NK-92 (cell line): Measurements from ENCODE around the gene HDAC4.

ENCODE experiments used
- DNase-seq: peaks from one replicate; lab custom pipeline; 2025; ENCODE audit not compliant: unreplicated experiment; lab: John Stamatoyannopoulos, UW

HDAC4 gene

DNA sequence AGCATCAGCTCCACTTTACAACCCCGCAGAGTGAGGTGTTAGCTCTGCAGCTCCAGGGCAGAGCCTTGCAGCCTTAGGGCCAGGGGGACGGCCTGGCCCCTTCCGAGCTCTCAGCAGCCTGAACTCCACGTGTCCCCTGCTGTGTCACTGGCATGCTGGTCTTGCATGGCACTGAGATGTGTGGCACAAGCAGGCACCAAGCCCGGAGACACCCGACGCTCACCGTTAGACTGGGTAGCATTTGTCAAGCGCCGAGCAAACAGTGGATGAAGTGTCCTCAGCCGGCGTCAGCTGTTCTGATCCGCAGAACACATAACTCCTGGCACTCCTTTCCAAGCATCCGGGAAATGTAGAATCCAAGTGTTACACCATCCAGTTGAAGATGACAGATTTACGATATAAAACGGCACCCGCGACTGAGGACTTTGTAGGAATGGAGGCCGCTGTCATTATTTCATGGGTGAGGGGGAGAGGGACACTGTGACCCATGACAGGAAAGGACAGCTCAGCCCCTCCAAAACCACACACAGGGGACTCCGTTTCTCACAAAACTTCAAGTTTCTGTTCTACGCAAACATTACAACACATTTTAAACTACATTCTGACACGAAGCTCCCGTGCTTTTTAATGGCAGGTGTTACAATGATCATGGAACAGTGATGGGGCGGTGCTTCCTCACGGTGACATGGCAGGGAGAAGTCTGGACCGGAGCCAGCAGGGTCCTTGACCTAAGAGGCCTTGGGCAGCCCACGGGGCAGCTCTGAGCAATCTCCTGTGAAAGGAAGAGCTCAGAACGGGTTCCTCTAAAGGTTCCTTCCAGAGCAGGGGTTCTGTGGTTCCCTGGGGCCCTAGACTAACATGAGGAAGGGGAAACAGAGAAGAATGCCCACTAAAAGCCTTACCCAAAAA is 89.4 kb downstream of the HDAC4 start:
- DNase-seq = no peak

DNA sequence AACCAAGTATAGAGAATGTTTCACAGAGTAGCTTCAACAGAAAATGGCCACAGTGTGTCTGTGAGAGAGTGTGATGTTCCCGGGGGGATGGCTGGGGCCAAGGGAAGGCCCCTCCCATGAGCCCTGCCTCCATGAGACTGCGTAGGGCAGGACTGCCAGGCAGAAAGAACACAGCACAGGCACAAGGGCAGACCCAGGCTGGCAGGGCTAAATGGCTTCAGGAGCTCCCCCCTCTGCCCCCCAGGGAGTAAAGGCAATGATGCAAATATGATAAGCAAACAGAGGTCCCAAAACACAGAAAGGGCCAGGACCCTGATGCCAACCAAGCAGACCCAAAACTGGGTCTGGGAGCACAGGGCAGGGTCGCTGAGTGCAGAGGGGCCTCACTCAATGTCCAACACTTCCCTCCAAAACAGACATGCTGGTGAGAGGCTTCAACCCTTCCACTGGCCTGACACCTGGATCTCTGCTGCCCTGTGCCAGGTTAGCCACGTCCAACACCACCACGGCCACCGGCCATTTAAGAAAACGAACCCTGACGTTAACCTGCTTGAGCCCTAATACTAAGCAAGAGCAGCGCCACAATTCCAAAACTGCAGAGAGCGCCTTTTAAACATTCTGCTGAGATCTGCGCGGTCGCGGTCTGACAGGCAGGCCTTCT is 90.3 kb downstream of the HDAC4 start:
- DNase-seq = no peak

DNA sequence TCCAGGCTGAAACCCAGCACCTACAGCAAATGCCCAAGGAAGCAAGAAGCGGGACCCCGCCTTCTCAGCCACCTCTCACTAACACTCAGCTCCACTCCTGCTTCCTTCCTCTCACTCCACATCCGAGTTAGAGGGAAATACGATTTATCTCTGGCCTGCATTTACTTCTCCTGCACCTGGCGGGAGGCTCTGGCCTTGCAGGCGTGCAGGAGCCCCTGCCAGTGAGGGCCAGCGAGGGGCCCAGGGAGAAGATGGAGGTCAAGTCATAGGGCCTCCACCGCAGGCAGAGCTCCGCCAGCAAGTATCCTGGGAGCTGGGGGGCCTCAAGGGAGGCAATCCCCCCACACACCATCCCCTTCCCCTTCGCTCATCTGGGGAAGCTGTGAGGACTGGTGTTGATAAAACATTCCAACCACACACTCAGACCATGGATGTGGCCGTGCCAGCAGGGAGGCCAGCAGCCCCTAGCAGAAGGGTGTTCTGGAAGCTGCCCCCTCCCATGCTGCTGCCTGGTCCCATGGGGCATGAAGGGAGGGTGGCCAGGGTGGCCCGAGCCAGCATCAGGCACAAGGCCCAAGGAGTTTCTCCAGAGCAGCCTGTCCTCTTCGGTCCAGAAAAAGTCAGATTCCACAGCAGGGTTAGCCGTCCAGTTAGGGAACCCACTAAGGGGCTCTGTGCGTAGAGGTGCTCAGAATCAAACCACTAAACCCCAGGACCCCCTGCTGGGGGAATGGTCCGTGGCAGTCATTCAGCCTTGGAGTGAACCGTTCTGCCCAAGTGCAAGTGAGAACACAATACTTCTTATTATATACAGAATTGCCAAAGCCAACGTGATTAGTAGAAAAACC is 91.2 kb downstream of the HDAC4 start:
- no peak for DNase-seq

DNA sequence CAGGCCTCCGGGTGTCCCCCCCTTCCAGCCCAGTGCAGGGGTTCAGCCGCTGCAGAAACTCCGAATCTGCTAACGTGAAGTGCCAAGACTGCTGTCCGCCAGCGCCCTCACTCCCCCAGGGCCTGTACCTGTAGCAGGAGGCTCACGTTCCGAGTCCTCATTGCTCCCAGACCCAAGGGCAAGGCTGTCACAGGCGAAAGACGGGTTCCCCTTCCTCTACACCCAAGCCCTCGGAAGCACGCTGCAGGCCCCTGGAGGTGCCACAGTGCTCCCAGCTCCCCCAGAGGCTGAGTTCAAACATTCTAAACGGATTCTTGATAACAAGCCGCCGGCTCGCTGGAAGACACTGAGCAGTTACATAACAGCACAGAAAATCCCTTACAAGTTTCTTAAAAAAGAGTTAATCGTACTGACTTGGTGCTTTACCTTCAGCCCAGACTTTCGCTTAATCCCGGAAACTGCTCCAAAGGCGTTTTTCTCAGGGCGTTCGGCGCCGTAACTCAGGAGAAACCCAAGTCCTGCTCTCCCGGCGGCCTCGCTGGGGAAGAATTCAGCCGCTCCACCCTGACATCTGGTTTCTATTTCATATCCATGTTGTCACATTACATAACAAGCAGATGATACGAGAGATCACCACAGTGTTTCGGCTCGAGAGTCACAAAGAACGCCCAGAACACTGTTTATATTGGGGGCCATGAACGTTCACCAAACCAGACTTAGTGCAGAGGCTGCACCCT is 92.0 kb downstream of the HDAC4 start:
- DNase-seq = no peak

DNA sequence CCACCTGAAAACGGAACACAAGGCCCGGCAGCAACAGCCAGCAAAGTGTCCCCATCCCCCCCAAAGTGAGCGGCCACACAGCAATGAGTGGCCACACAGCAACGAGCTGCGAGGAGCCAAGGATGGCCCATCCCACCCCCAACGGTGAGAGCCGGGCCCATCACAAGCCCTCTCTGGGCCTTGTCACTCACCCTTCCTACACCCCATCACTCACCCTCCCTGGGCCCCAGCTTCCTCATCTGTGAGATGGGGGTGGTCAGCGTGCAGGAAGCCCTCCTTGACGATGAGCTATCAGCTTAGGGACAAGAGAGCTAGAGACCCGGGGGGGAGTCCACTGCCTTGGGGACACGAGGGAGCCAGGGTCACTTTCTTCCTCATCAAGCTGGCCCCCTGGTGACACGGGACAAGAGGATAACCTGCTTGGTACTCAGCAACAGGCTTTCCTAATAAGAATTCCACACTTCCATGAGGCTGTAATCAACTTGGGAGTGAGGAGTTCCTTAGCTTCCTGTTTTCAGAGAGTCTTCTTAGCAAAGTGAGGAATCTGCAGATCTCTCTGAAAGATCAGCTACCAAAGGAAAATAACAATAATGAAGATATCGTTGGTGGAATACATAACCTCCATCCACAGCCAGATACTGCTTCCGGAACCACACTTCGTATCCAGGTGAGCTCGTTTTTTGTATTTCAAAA is 92.8 kb downstream of the HDAC4 start:
- DNase-seq = no peak

DNA sequence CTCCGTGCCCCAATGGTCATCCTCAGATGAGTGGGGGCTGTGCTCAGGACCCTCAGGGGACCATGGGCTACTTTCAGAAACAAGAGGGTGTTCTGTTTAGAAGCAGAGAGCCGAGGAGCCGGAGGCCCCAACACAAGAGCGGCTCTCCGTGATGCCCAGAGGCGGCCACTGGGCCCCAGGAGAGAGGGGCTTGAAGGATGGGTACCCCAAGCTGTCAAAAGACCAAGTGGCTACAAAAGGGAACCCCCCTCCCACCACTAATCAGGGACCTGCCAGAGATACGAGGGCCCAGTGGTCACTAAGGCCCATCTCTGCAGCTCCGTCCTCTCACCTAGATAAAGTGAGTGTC is 93.6 kb downstream of the HDAC4 start:
- DNase-seq = no peak

DNA sequence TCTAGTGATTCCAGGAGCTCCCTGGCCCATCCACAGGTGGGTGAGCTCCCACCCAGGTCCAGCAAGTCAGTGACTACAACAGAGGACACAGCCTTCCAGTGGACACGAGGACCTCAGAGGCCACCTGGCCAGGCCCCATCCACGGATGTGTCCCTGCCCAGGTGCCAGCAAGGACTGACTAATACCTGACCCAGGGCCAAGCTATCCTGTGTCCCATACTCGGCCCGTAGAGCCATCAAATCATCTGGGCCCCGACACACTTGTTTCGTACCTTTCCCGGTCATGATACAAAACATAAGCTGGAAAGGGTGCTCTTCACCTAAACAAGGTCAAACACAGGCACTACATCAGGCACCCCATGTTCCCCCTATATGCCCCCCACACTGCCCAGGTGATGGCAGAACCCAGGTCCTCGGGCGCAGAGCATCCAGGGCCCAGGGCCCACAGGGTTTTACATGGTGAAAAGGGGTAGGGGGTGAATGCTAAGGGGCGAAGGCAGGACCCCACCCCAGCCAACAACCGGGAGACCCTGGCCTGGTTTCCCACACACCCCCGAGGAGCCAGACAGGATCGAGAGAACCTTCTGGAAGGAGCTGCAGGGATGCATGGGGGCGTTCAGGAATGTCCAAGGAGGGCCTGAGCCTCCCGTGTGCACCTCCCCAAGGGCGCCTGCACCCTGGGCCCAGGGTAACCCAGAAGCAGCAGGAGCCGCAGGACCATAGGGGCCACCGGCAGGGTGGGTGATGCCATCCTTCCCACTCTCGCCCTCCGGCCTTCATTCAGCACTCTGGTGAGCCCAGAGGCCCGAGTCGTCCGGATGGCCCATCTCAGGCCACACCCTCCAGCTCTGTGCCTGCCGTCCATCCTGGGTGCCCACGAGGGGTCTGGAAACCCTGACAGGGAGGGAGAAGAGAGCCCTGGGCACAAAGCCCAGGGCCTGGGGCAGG is 94.3 kb downstream of the HDAC4 start:
- DNase-seq = no peak

DNA sequence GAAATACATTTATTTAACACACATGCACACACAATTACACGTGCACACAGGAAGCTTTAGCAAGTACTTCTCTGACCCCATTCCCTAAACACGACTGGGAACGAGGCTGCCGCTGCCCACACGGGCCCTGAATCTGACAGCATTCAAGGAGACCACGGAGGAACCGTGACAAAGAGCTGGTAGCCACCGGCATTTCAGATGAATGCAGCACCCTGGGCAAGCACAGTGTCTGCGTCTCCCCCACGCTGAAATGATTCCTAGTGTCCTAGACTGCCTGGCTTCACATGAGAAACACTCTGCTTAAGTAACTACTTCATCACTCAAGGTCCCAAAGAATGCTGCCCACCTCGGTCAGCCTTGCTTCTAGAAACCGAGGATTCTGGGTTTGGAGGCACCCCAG is 95.0 kb downstream of the HDAC4 start:
- DNase-seq = no peak

DNA sequence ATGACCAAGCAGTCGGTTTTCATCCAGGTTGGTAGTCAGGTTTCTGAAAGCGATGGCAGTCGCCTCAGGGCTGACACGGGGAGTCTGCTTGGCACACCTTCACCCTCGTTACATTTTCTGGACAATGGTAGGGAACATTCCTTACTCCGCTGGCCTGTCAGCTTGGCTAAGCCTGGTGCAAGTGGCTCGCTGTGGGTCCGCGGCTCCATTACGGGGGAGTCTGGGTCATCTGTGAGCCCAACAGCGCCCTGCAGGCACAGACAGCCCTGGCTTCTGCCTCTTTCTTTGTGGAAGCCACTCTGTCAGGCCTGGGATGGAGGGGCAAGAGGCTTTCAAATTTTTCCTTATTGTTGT is 95.6 kb downstream of the HDAC4 start:
- DNase-seq = no peak

DNA sequence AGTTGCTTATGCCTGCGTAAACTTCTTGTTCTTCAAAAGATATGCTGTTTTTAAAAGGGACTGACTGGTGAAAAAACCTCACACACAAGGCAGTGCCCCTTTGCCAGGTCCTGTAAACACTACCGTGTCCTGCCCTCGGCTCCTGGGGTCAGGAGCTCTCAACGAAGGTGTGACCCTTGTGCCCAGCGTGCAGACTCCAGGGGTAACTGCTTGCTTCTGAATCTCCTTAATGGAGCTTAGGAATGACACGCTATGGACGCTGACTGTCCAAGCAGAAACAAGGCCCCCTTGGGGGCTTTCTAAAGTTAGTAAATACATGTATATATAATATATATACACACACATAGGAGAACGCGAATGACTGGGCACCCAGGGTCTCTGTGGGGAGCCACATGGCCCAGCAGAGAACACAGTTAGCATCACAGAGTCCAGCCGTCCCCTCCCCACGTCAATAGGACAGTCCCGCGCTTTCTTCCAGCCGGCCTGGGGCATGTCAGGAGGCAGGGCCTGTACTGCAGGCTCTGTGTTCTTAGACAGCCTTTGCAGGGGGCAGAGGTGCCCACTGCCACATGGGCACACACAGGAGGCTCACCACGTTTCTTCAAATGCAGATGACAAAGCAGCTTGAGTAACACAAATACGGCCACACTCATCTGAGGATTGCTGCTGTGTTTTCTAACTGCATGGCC is 96.1 kb downstream of the HDAC4 start:
- DNase-seq = no peak

DNA sequence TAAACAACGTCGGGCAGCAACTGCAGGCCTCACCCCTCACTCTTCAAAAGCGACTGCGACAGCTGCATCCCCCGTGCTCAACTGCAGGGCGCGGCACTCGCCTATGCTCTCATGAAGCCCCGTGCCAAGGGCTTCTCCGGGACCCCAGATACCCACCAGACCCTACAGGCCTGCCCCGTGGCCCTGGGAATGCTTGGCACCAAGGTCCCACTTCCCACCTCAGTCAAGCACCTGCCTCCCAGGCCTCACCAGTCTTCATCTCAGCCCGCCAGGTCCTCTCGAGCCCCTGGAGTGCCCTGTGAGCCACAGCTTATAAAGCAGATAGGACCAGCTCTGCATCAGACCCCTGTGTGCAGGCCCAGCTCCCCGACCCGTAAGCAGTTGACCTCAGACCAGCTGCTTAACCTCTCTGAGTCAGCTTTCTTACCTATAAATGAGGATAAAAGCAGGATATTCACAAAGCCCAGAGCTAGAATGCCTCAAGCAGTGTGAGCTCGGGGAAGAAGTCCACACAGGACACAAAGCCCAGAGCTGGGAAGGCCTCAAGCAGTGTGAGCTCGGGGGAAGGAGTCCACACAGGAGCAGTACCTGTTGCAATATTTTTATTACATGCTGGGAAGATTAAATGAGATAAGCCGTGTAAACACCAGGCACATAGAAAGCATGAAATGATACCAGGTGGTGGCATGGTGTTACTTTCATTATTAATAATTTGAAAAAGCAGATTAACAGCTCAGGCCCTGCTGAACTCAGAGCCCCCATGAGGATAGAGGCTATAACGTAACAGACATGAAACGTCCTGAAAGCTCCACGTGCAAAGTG is 96.9 kb downstream of the HDAC4 start:
- no peak for DNase-seq

DNA sequence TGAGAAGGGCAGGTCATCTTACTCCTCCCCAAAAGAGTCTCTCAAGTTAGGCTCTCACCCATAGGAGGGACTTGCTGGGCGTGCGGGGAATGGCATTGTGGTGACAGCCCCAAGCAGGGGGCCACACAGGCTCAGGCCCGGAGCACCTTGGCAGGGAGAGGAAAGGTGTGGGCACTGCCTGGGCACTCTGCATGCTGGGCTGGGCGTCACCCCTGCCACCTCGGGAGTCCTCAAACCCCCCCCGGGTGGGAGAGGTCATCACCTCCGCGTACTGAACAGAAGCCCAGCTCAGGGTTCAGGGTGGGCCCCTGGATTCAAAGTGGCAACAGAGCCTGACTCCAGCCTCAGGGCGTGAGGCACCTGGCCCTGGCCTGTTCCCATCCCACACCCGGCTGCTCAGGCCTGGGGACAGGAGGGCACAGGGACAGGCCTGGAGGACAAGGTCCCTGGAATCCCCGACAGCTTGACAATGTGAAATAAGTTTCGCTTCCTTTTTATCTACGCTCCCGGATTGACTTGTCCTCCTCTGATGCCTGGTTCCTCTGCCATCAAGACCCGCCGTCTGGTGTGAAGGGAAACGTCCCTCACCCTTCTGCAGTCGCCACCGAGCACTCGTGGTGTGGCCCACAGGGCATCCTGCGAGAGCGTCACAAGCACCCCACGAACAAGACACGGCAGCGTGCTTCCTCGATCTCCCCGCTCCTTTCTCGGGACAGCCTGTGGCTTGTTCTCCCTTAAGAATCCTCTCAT is 97.8 kb downstream of the HDAC4 start:
- no peak for DNase-seq

DNA sequence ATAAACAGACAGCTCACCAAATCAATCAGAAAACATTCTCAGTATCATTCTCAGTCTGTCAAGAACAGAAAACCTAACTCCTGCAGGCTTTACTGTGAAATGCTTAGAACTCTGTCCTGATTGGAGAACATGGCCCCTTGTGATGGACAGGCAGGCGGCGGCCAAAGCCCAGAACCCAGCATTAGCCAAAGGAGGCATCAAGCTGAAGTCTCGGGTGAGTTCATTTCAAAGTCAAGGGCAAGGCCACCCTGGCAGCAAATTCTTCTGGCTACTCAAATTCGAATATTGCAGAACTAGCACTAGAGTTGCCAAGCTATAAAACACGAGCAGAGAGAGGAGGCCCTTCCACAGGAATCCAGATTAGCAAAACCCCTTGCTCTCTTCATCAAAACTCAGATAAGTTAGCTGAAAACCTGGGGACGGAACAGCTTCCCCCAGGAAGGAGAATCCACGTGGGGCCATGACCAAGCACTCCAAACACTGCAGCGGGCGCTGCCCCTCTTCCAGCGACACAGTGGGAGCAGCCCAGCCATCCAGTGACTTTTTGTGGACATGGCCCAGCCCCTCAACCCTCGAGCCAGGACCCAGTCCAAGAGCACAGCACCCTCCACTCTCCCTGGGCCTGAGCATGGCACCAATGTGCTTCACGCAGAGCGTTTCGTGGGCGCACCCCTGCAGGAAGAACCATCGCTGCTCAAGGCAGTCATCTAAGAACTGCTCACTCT is 98.6 kb downstream of the HDAC4 start:
- no peak for DNase-seq

DNA sequence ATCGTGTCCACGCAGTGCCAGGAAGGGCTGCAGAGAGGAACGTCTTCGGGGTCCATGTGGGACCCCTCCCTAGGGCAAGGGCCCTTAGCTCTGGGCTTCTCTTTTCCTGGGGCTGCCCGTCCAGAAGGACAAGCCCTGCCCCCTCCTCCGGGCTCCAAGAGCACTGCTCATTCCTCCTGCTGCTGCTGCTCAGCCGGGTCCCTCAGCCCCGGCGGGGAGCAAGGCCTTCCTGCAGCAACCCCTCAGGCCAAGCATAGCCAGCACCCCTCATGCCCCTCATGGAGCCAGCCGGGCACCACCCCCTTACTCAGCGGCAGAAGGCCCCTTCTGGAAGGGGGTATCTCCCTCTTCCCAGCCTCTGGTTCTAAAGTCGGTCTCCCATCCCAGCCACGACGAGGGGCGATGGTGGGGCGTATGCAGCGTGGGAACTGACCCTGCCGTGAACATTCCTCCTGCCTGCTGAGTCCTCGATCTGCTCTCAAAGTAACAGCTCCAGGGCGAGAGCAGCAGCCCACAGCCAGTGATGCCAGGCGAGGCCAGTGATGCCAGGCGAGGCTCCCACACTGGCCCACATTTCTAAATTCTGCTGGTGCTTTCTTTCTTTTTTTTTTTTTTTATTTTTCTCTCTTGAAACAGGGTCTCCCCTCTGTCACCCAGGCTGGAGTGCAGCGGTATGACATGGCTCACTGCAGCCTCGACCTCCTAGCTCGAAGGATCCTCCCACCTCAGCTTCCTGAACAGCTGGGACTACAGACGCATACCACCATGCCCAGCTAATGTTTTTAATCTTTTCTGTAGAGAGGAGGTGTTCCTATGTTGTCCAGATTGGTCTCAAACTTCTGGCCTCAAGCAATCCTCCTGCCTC is 99.7 kb downstream of the HDAC4 start:
- DNase-seq = no peak

DNA sequence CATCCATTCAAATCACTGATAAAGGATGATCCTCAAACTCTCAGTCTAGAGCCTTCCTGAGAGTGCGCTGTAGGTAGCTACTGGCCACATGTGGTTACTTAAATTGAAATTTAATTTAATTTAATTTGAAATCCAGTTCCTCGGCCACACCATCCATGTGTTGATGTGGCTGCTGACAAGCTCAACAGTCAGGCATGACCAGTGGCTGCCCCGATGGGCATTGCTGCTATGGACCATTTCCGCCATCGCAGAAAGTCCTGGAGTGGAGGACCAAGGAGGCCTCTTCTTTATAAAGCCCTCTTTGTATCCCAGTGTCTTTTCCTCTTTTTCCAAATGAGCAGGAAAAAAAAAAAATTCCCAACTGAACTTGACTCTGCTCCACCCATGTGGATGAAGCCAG is 100.6 kb downstream of the HDAC4 start:
- no peak for DNase-seq
